ENCODE data around the gene ITGA11.
"Not testable (repeated sequence)": the region's sequence is repeated elsewhere in the genome, so short reads cannot be mapped to it uniquely, and the experiment has no call there.

The ITGA11 gene

DNA sequence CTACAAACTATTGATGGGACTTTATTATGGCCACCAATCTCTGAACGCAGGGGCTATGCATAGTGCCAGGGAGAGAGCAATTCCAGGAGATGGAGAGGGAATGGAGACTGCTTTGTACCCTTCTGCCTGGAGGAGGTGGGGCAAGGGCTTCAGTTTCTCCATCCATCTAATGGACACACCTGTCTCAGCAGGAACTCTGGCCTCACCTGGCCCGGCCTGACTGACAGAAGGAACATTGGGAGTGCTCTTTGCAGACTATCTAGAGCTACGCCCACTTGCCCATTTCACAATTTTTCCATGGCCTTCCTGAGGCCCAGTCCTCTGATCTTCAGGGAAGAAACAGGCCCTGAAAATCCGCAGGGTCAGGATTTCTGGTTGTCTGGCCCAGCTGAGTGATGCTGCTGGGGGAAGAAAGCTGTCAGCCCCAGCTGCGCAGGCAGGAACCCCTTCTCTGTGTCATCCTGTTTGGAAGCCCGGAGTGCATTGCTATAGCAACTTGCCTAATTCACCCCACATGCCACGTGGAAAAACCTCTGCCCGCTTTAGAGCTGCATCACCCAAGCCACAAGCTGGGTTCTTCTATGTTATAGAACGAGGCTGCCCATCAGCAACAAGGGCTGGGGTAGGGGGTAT is 6.4 kb downstream of the ITGA11 start:
- no peak for DNase-seq (ENCODE audit: low read depth in 2 of 2)

- no peak for DNase-seq (ENCODE audit: low read depth in 2 of 2)
These were observed 7.1 kb downstream of the ITGA11 start for GRCh38 chr15:68424754-68425390.

GRCh38 chr15:68423359-68424296 is 8.3 kb downstream of the ITGA11 start:
- no peak for DNase-seq (ENCODE audit: low read depth in 2 of 2)

GRCh38 chr15:68422403-68423145 is 9.4 kb downstream of the ITGA11 start:
- not testable (repeated sequence) for DNase-seq (ENCODE audit: low read depth in 2 of 2)

DNA sequence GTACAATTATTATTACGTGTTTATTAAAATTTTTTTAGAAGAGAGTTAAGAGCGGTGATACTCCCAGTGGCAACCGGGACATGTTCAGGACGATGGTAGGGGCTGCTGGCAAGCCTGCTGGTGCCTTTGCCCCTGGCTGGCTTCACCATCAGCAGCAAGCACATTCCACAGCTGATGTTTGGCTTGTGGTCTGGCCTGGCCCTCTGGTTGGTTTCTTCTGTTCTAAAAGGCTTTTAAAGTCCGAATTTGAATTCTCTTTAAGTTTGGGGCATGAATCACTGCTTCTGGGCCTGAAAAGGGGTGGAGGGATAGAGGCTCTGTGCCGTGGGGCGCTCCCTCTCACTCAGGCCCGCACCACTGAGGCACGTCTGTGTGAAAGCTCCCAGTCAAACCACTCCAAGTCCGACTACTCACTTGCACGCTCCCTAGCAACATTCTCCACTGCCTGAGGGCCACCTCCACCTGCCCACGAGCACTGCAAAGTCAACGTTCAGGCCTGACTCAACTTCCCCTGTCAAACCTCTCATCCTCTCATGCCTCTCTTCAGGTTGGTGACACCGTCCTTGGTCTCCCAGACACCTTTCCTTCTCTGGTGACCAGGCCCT is 10.1 kb downstream of the ITGA11 start:
- DNase-seq (ENCODE audit: low read depth in 2 of 2): no peak

GRCh38 chr15:68421115-68421551 is 10.8 kb downstream of the ITGA11 start:
- DNase-seq (ENCODE audit: low read depth in 2 of 2): no peak

- DNase-seq (ENCODE audit: low read depth in 2 of 2): no peak
These were observed 11.7 kb downstream of the ITGA11 start for GRCh38 chr15:68420186-68420684.

DNA sequence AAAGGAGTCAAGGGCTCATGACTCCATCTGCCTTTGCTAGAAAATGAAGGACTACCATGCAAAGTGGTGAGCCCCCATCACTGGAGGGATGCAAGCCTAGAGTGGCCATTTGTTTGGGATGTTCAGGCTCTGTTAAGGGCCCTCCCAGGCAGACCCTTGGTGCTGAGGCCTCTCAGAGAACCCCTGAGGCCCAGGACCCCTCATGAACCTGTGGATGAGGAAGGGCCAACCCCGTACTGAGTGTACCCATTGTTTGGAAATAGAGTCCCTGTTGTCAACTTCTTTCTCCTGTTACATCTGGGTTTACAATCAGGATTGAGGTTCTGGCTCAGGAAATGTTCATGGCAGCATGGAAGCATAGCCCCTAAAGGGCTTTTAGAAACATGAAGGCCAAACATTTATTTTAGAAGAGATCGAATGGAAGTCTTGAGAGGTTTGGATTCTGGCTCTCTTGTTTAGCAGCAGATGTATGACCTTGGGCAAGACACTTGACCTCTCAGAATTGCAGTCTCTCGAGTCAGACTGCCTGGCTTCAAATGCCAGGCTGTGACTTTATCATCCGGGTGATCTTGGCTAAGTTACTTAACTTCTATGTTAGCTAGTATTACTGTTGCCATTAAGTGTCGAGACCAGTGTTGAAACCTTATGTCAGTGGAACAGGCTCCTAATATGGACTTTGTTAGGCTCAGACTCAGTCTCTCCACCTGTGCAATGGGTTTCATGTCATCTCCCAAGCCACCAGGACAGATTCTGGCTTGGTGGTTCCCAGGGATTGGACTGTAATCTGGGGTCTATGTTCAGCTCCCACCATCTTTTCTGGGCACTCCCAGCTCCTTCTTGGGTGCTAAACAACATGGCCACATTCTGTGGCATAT is 12.4 kb downstream of the ITGA11 start:
- DNase-seq (ENCODE audit: low read depth in 2 of 2): no peak

- no peak for DNase-seq (ENCODE audit: low read depth in 2 of 2)
These were observed 13.3 kb downstream of the ITGA11 start for GRCh38 chr15:68418611-68419161.

- DNase-seq (ENCODE audit: low read depth in 2 of 2): no peak
These were observed 14.1 kb downstream of the ITGA11 start for GRCh38 chr15:68417897-68418296.

DNA sequence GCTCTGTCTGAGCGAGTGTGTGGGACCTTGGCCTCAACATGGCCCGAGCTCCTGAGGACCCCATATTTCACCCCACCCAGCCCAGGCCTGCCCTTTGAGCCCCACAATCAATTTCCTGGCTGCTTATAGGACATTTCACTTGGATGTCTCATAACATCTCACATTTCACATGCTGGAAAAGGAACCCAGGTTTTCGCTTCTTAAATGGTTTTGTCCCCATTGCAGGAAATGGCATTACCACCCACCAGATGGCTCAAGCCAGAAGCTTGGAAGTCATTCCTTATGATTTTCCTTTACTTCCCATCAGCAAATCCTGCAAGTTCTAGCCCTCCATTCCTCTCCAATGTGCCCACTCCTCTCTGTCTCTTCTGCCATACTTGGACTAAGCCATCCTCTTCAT is 14.9 kb downstream of the ITGA11 start:
- no peak for DNase-seq (ENCODE audit: low read depth in 2 of 2)

DNA sequence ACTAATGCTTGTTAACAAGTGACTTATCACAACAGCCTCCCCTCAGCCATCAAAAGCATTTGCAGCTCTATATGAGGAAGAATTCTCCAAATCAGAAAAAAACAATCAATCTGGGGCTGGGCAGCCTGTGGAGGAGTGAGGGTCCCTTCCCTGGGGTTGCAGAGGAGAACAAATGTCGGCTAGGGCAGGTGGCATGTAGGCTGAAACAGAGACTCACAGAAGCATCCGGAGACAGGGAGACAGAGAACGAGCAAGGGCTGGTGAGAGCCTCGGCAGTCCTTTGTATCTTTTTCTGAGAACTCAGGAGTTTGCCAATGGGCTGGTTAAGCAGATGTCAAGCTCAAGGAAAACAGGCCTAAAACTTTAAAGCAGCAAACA is 15.8 kb downstream of the ITGA11 start:
- no peak for DNase-seq (ENCODE audit: low read depth in 2 of 2)

GRCh38 chr15:68415501-68416157 is 16.3 kb downstream of the ITGA11 start:
- no peak for DNase-seq (ENCODE audit: low read depth in 2 of 2)

DNA sequence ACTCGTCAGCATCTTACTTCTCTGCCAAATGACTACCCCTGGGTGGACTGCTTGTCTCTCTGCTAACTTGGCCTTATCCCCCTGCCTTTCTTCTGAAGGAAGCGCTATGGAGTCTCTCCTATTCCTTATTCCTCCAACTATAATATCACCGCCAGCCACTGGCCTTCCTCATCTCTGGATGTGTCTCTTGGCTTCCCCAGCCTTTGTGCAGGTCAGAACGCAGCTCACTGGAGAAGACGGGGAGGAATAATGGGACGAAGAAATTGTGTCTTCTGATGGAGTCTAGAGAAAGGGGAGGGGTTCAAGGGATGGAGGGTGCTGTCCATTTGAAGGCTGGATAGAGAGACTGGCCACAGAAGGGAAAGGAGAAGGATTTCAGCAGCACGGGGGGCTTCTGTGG is 16.9 kb downstream of the ITGA11 start:
- DNase-seq (ENCODE audit: low read depth in 2 of 2): no peak

DNA sequence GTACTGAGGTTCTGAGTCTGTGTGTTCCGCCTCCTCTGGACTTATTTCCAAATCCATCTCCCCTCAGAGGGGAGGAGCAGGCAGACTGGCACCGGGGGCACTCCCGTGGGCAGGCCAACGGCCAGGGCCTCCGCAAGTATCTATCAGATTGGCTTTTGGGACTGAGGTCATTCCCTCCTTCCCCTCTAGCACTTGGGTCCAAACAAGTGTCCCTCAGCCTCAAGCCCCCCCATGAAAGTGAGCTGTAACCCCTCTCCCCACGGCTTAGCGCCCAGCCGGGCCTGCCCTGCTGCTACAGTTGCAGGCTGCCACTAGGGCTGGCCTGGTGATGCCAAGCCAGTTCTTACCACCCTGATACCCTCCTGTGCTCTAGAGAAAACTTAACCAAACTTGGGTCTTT is 17.4 kb downstream of the ITGA11 start:
- no peak for DNase-seq (ENCODE audit: low read depth in 2 of 2)

DNA sequence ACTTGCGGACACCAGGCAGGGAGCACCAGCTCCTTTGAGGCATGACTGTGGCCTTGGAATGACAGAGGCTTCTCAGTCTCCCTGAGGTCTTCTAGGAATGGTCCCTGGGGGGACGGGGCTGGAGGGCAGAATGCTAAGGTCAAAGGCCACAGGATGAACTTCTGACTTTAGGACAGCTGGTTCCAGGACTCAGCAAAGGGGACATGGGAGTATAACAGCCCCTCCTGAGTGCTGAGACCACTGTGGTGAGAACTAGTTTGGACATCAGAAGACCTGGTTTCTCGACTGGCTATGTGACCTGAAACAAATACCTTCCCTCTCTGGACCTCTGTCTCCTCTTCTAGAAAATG is 17.8 kb downstream of the ITGA11 start:
- no peak for DNase-seq (ENCODE audit: low read depth in 2 of 2)

DNA sequence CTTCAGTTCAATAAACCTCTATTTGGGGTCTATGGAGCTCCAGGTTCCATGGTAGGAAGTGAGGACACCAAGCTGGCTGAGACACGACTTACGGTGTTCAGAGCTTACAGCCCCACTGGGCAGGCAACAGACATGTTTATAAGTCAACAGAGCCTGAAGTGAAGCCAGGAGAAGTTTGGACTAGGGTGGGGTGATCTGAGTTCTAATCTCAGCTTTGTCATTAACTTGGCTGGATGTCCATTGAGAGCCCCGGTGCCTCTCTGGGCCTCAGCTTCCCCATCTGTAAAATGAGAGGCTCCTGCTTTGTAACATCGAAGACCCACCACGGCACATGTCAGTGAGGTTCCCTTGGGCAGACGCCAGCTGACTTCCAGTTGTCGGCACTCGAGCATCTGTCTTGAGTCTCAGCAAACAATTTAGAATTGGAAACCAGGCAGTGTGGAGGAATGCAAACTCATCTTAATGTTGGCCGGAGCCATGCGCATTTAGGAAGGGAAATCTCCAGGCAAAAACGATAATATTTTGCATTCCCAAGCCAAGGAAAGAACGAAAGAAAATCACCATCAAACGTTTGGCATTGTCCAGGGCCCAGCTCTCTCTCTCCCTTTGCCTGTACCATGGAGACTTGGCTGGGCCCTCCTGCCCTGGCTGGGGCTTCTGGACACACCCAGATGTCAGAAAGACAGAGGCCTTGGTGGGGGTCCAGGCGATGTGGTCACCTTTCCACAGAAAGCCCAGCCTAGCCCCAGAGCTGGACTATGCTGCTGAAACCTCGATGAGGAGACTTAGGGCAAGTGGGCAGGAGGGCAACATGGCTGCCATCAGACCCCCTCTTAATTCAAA is 18.4 kb downstream of the ITGA11 start:
- no peak for DNase-seq (ENCODE audit: low read depth in 2 of 2)

DNA sequence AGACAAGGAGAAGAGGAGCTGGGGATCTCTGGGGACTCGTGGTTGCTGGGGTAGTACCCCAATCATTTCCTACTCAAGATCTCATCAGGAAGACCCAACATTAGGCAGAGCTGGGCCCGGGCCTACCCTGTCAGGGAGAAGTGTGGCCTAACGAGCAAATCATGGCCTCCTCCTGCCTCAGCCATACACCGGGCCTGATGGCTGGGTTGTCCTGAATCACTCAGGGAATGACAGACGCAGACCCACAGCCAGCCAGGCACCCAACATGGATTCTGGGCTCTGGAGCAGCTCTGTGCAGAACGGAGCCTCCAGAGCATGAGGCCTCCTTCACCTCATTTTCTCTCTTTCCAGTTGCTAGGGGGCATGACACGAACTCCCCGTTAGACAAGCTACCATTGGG is 19.7 kb downstream of the ITGA11 start:
- DNase-seq (ENCODE audit: low read depth in 2 of 2): no peak

DNA sequence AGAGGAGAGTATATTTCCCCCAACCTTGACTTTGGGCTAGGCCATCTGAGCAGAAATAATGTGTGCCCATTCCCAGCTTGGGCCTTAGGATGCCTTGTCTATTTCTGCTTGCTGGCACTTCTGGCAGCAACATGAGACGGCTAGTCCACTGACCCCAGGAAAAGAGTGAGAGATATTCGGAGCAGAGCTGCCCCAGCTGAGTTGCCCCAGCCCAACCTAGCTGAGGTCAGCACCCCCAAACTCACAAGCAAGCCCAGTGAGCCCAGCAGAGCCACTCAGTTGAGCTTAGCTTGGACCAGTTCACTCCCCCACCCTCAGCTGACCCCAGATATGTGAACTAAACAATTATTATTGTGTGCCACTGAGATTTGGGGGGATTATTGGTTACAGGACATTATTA is 20.2 kb downstream of the ITGA11 start:
- DNase-seq (ENCODE audit: low read depth in 2 of 2): no peak

Measured in activated CD8-positive, alpha-beta memory T cell treated with anti-CD3 and anti-CD28 coated beads for 4 hours (primary cell).